A549 (cell line): ENCODE data around the gene CDAN1.

Source experiments
- CTCF ChIP-seq: fragments of >200 bp; sonication (Bioruptor Twin); formaldehyde crosslinking; IDR thresholded peaks from 3 replicates; pipeline ENCODE4 v1.5.1; 2016
- NFE2L2 ChIP-seq: fragments of 150-350 bp; conservative IDR thresholded peaks from 2 replicates; pipeline ENCODE4 v1.6.1; 2014; ENCODE audit warnings: low read length
- RFX5 ChIP-seq: fragments of 450-650 bp; IDR thresholded peaks from 2 replicates; pipeline ENCODE4 v1.7.1; 2014; ENCODE audit warnings: antibody characterized with exemption, mild to moderate bottlenecking, moderate library complexity

DNA sequence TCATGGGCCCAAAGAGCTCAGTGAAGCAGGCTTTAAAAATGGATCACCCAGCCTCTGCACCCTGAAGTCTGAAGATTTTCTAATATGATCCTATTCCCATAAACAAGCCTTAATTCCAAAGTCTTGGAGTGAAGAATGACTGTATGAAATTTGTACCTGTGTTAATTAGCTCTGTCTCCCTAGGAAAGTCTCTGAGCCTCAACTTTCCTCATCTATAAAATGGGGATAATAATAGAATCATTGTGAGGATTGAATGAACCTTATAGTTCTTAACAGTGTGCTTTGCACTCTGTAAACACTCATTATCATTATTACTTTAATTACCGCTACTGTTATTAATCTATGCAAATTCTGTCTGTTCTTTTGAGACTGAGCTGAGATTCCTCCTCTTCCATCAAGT is 61.9 kb downstream of the CDAN1 start:
- TF ChIP-seq CTCF (no peak), RFX5 (no peak), NFE2L2 (no peak)
